SK-N-SH treated with all-trans-retinoic acid at 6 μM for 48 hours (cell line): ENCODE results near the gene NUFIP1.
A peak's percentile ranks its signal among the peaks of the same experiment; 100 is the strongest.

ENCODE experiments used
- ATAC-seq: fragments of 200-7000 bp; cut with Tn5 transposase; 3 replicates; pipeline ENCODE4 v1.9.1; 2020; ENCODE audit warnings: mild to moderate bottlenecking, moderate library complexity
- ARNTL ChIP-seq: fragments of 450-650 bp; formaldehyde crosslinking; IDR thresholded peaks from 2 replicates; pipeline ENCODE4 v1.5.0; 2020; ENCODE audit warnings: low read depth, mild to moderate bottlenecking, moderate library complexity, borderline replicate concordance
- BACH2 ChIP-seq: fragments of 250-450 bp; sonication (Bioruptor Pico); IDR thresholded peaks from 2 replicates; pipeline ENCODE4 v1.9.0; 2021; ENCODE audit warnings: mild to moderate bottlenecking, borderline replicate concordance
- CSDC2 ChIP-seq: fragments of 250-450 bp; sonication (Bioruptor Pico); IDR thresholded peaks from 2 replicates; pipeline ENCODE4 v1.5.0; 2020; ENCODE audit warnings: mild to moderate bottlenecking, moderate library complexity
- CSRNP3 ChIP-seq: fragments of 250-450 bp; sonication (Bioruptor Pico); IDR thresholded peaks from 2 replicates; pipeline ENCODE4 v1.5.1; 2021; ENCODE audit warnings: mild to moderate bottlenecking, moderate library complexity
- ESRRG ChIP-seq: fragments of 250-450 bp; sonication (Bioruptor Pico); IDR thresholded peaks from 2 replicates; pipeline ENCODE4 v1.6.1; 2021; ENCODE audit warnings: mild to moderate bottlenecking
- GLIS3 ChIP-seq: fragments of 250-450 bp; sonication (Bioruptor Pico); IDR thresholded peaks from 2 replicates; pipeline ENCODE4 v1.5.0; 2020; ENCODE audit warnings: mild to moderate bottlenecking, moderate library complexity
- ISL1 ChIP-seq: fragments of 250-450 bp; sonication (Bioruptor Pico); IDR thresholded peaks from 2 replicates; pipeline ENCODE4 v2.1.2; 2022; ENCODE audit warnings: mild to moderate bottlenecking, moderate library complexity
- OSR1 ChIP-seq: fragments of 250-450 bp; sonication (Bioruptor Pico); IDR thresholded peaks from 2 replicates; pipeline ENCODE4 v1.8.0; 2022; ENCODE audit warnings: moderate library complexity, mild to moderate bottlenecking, inconsistent platforms
- PATZ1 ChIP-seq: fragments of 250-450 bp; sonication (Bioruptor Pico); IDR thresholded peaks from 2 replicates; pipeline ENCODE4 v1.8.0; 2020; ENCODE audit warnings: mild to moderate bottlenecking, moderate library complexity, borderline replicate concordance
- POU6F1 ChIP-seq: fragments of 250-450 bp; sonication (Bioruptor Pico); IDR thresholded peaks from 2 replicates; pipeline ENCODE4 v1.8.0; 2021; ENCODE audit warnings: low read depth, mild to moderate bottlenecking, moderate library complexity, borderline replicate concordance
- PPARA ChIP-seq: fragments of 250-450 bp; sonication (Bioruptor Pico); IDR thresholded peaks from 2 replicates; pipeline ENCODE4 v1.5.0; 2020; ENCODE audit warnings: mild to moderate bottlenecking, borderline replicate concordance
- RARB ChIP-seq: fragments of 250-450 bp; sonication (Bioruptor Pico); IDR thresholded peaks from 2 replicates; pipeline ENCODE4 v1.8.0; 2021; ENCODE audit warnings: mild to moderate bottlenecking, moderate library complexity
- SNAI2 ChIP-seq: fragments of 250-450 bp; sonication (Bioruptor Pico); IDR thresholded peaks from 2 replicates; pipeline ENCODE4 v1.5.0; 2020; ENCODE audit warnings: mild to moderate bottlenecking, moderate library complexity
- TCF4 ChIP-seq: fragments of 250-450 bp; sonication (Bioruptor Pico); IDR thresholded peaks from 2 replicates; pipeline ENCODE4 v1.8.0; 2021; ENCODE audit warnings: mild to moderate bottlenecking, moderate library complexity, borderline replicate concordance
- TOX ChIP-seq: fragments of 250-450 bp; sonication (Bioruptor Pico); IDR thresholded peaks from 2 replicates; pipeline ENCODE4 v1.8.0; 2021; ENCODE audit warnings: mild to moderate bottlenecking, moderate library complexity, borderline replicate concordance
- TSHZ2 ChIP-seq: fragments of 250-450 bp; sonication (Bioruptor Pico); IDR thresholded peaks from 2 replicates; pipeline ENCODE4 v1.5.0; 2020; ENCODE audit warnings: mild to moderate bottlenecking, moderate library complexity
- ZC3H10 ChIP-seq: fragments of 250-450 bp; sonication (Bioruptor Pico); IDR thresholded peaks from 2 replicates; pipeline ENCODE4 v1.5.1; 2021; ENCODE audit warnings: mild to moderate bottlenecking, moderate library complexity
- ZFP3 ChIP-seq: fragments of 250-450 bp; sonication (Bioruptor Pico); IDR thresholded peaks from 2 replicates; pipeline ENCODE4 v1.5.0; 2020; ENCODE audit warnings: mild to moderate bottlenecking, moderate library complexity
- ZFP30 ChIP-seq: fragments of 450-650 bp; formaldehyde crosslinking; IDR thresholded peaks from 2 replicates; pipeline ENCODE4 v1.5.0; 2022; ENCODE audit warnings: mild to moderate bottlenecking, moderate library complexity
- ZNF565 ChIP-seq: fragments of 450-650 bp; formaldehyde crosslinking; conservative IDR thresholded peaks from 2 replicates; pipeline ENCODE4 v1.5.0; 2020; ENCODE audit warnings: low read depth, mild to moderate bottlenecking, moderate library complexity
- ZNF70 ChIP-seq: fragments of 450-650 bp; formaldehyde crosslinking; IDR thresholded peaks from 2 replicates; pipeline ENCODE4 v1.5.0; 2020; ENCODE audit warnings: mild to moderate bottlenecking, moderate library complexity

NUFIP1 gene

GRCh38 chr13:44917589-44918325 is 71.5 kb downstream of the NUFIP1 start (continued):
- no peak; the same call in 1 of the 2 replicates for TF ChIP-seq CSRNP3
- TF ChIP-seq GLIS3 (CRISPR knock-in tag): no peak
- TF ChIP-seq ZFP30 (CRISPR knock-in tag): no peak
- TF ChIP-seq ZFP3 (CRISPR knock-in tag): 0 out of 2 replicates have a peak, but pooled peaks have one; percentile 28
- TF ChIP-seq OSR1 (CRISPR knock-in tag): no peak
- TF ChIP-seq TCF4 (CRISPR knock-in tag): peak; percentile 56; the same call in 1 of the 2 replicates
- no peak for TF ChIP-seq ARNTL
- TF ChIP-seq CSDC2 (CRISPR knock-in tag): 0 out of 2 replicates have a peak, but pooled peaks have one; percentile 48
- TF ChIP-seq TOX (CRISPR knock-in tag): peak; percentile 51; the same call in 1 of the 2 replicates
- TF ChIP-seq ESRRG (CRISPR knock-in tag): 0 out of 2 replicates have a peak, but pooled peaks have one; percentile 21

- no peak for ATAC-seq
- TF ChIP-seq ZNF565: no peak
- TF ChIP-seq SNAI2 (CRISPR knock-in tag): no peak
- no peak for TF ChIP-seq ZFP30 (CRISPR knock-in tag)
- no peak for TF ChIP-seq ZNF70 (CRISPR knock-in tag)
- TF ChIP-seq TOX (CRISPR knock-in tag): no peak
- no peak for TF ChIP-seq PPARA (CRISPR knock-in tag)
- no peak for TF ChIP-seq TSHZ2 (CRISPR knock-in tag)
- TF ChIP-seq ESRRG (CRISPR knock-in tag): no peak
- TF ChIP-seq ZFP3 (CRISPR knock-in tag): no peak
- TF ChIP-seq GLIS3 (CRISPR knock-in tag): no peak
- no peak for TF ChIP-seq RARB (CRISPR knock-in tag)
- TF ChIP-seq CSRNP3: no peak
- TF ChIP-seq CSDC2 (CRISPR knock-in tag): no peak
- no peak for TF ChIP-seq BACH2 (CRISPR knock-in tag)
- TF ChIP-seq PATZ1 (CRISPR knock-in tag): no peak
These were observed 76.8 kb downstream of the NUFIP1 start for GRCh38 chr13:44912278-44913016.

GRCh38 chr13:44908712-44909111 is 80.6 kb downstream of the NUFIP1 start:
- ATAC-seq: no peak
- TF ChIP-seq TCF4 (CRISPR knock-in tag): no peak
- TF ChIP-seq, all 23 proteins: peak for 0

- ATAC-seq: no peak
- no peak for TF ChIP-seq PPARA (CRISPR knock-in tag)
- TF ChIP-seq ZNF565: no peak
- TF ChIP-seq POU6F1: no peak
- TF ChIP-seq ZNF70 (CRISPR knock-in tag): no peak
- no peak for TF ChIP-seq TSHZ2 (CRISPR knock-in tag)
- TF ChIP-seq TOX (CRISPR knock-in tag): no peak
- no peak for TF ChIP-seq RARB (CRISPR knock-in tag)
- no peak for TF ChIP-seq ISL1 (CRISPR knock-in tag)
- TF ChIP-seq TCF4 (CRISPR knock-in tag): no peak
- TF ChIP-seq SNAI2 (CRISPR knock-in tag): no peak
- TF ChIP-seq ZC3H10 (CRISPR knock-in tag): no peak
These were observed 81.0 kb downstream of the NUFIP1 start for GRCh38 chr13:44908266-44908665.
